ENCODE results near the gene AMACR. TPM values are rescaled to one million over a fixed set of nuclear protein-coding genes. Genes with fewer than 3 reads are reported as not detected.

The AMACR gene
- total and polyA plus RNA-seq, 2 experiments from 2014 or later: 6.7 to 12.6 TPM

- Mint-ChIP-seq H3K36me3 (ENCODE audit: low read depth) (no peaks in the 10 kb centered on the region), H3K4me3 (no peak overlapping the region), H3K9me3 (no peaks in the 10 kb centered on the region), H3K27ac (no peak overlapping the region), H3K4me1 (peaks cover 19% of the 10 kb centered on the region), H3K27me3 (ENCODE audit: insufficient read depth, low read depth, poor library complexity) (peaks cover 22% of the 10 kb centered on the region)
- Histone ChIP-seq H3K79me2 (replicated peaks; ENCODE audit: insufficient read depth) (no peaks in the 10 kb centered on the region), H3K27me3 (ENCODE audit: insufficient read depth) (peaks cover 15% of the 10 kb centered on the region), H3K9me2 (ENCODE audit: insufficient read depth) (no peaks in the 10 kb centered on the region), H3F3A (replicated peaks; ENCODE audit: low read depth) (no peaks in the 10 kb centered on the region), H3K4me2 (no peak overlapping the region), H3K4me3 (no peak overlapping the region), H4K20me1 (replicated peaks; ENCODE audit: insufficient read depth) (no peaks in the 10 kb centered on the region), H2AFZ (no peak overlapping the region), H3K27ac (ENCODE audit: low read depth) (no peak overlapping the region), H3K36me3 (ENCODE audit: insufficient read depth) (no peaks in the 10 kb centered on the region), H3K4me1 (ENCODE audit: insufficient read depth) (no peaks in the 10 kb centered on the region)
- DNase-seq (ENCODE audit: low spot score) (peak; percentile 37), ATAC-seq (peak; percentile 13)
- TF ChIP-seq REST (IDR thresholded peaks at IDR 0.05; ENCODE audit: unreplicated experiment): peak; percentile 11
- TF ChIP-seq CTCF (conservative IDR thresholded peaks at IDR 0.05; ENCODE audit: low read depth in 2 of 2): peak in 1 of 2 experiments; percentile 54; a peak in 2 of 4 replicates
- TF ChIP-seq STAT1 (IDR thresholded peaks at IDR 0.05; ENCODE audit: unreplicated experiment): no peak
Observed at GRCh38 chr5:33937707-33938506, 69.9 kb downstream of the AMACR start.

- H3K4me2 ChIP-seq: no peak overlapping the region; the same call in 1 of the 2 replicates
- DNase-seq (ENCODE audit: low spot score) (no peak), ATAC-seq (no peak)
- H2AFZ ChIP-seq: peak overlapping the region; percentile 100; the same call in 1 of the 2 replicates
- no peaks in the 10 kb centered on the region for H4K20me1 ChIP-seq (replicated peaks; ENCODE audit: insufficient read depth)
- peaks cover 22% of the 10 kb centered on the region for H3K27me3 Mint-ChIP-seq (ENCODE audit: insufficient read depth, low read depth, poor library complexity)
- H3K27ac ChIP-seq (ENCODE audit: low read depth): no peak overlapping the region
- H3K36me3 Mint-ChIP-seq (ENCODE audit: low read depth): no peaks in the 10 kb centered on the region
- peak overlapping the region; percentile 85; the same call in 2 of the 3 replicates for H3K4me3 Mint-ChIP-seq
- no peaks in the 10 kb centered on the region for H3K9me2 ChIP-seq (ENCODE audit: insufficient read depth)
- peak overlapping the region; percentile 80; the same call in 1 of the 2 replicates for H3K4me3 ChIP-seq
- H3K4me1 Mint-ChIP-seq: peaks cover 20% of the 10 kb centered on the region
- no peaks in the 10 kb centered on the region for H3K36me3 ChIP-seq (ENCODE audit: insufficient read depth)
- peaks cover 15% of the 10 kb centered on the region for H3K27me3 ChIP-seq (ENCODE audit: insufficient read depth)
- no peaks in the 10 kb centered on the region for H3F3A ChIP-seq (replicated peaks; ENCODE audit: low read depth)
- H3K4me1 ChIP-seq (ENCODE audit: insufficient read depth): peaks cover under 1% of the 10 kb centered on the region; the same call in 1 of the 2 replicates
- no peaks in the 10 kb centered on the region for H3K9me3 Mint-ChIP-seq
- H3K79me2 ChIP-seq (replicated peaks; ENCODE audit: insufficient read depth): no peaks in the 10 kb centered on the region
- H3K27ac Mint-ChIP-seq: no peak overlapping the region
- TF ChIP-seq STAT1 (IDR thresholded peaks at IDR 0.05; ENCODE audit: unreplicated experiment) (no peak), NANOG (IDR thresholded peaks at IDR 0.05; ENCODE audit: borderline replicate concordance) (no peak), ZNF462 (CRISPR knock-in tag; IDR thresholded peaks at IDR 0.05) (no peak), ZNF331 (CRISPR knock-in tag; IDR thresholded peaks at IDR 0.05; ENCODE audit: low read depth) (no peak), CREB1 (CRISPR knock-in tag; IDR thresholded peaks at IDR 0.05; ENCODE audit: low read depth) (no peak)
Observed at GRCh38 chr5:33937017-33937706, 70.7 kb downstream of the AMACR start.
